Stimulated activated effector memory CD8-positive, alpha-beta T cell treated with anti-CD3 and anti-CD28 coated beads, Interleukin-12 subunit alpha, Interleukin-12 subunit beta, amount 100 ng/mL, for 72 hours (primary cell): ENCODE results near the gene EMD.
"Not testable (repeated sequence)": the region's sequence is repeated elsewhere in the genome, so short reads cannot be mapped to it uniquely, and the experiment has no call there.

Experiments
- ATAC-seq: fragments of 150-1000 bp; cut with Tn5 transposase; 2 replicates; pipeline ENCODE4 v1.10.0; 2021
- DNase-seq, 2 donors: peaks; one replicate each; pipeline ENCODE4 v3.0.0; 2021 to 2022; ENCODE audit warnings: low spot score in 2 of 2
- H3K27ac Mint-ChIP-seq: one replicate; pipeline ENCODE4 v1.8.0; 2022; ENCODE audit warnings: mild to moderate bottlenecking, mixed read lengths
- H3K36me3 Mint-ChIP-seq: one replicate; pipeline ENCODE4 v1.8.0; 2022; ENCODE audit warnings: mild to moderate bottlenecking, mixed read lengths
- H3K4me1 Mint-ChIP-seq: one replicate; pipeline ENCODE4 v1.8.0; 2022; ENCODE audit warnings: mixed read lengths
- H3K4me3 Mint-ChIP-seq: one replicate; pipeline ENCODE4 v1.8.0; 2022; ENCODE audit warnings: mild to moderate bottlenecking, mixed read lengths
- H3K9me3 Mint-ChIP-seq: one replicate; pipeline ENCODE4 v1.8.0; 2022; ENCODE audit warnings: mixed read lengths

The EMD gene

GRCh38 chrX:154378799-154379568 is at the start of gene EMD:
Gene EMD (plus strand): TSS chrX:154379295. CDS start chrX:154379485, 190 bp downstream.
- Mint-ChIP-seq H3K4me1 (peaks cover 31% of the 10 kb centered on the region), H3K27ac (peak within 1 kb of the TSS; percentile 91), H3K36me3 (peaks cover 47% of the 10 kb centered on the region), H3K9me3 (no peaks in the 10 kb centered on the region), H3K4me3 (peak within 1 kb of the TSS; percentile 83)
- peak; percentile 88 for ATAC-seq
- DNase-seq, result peak; percentile 83 to 93

GRCh38 chrX:154332561-154332960 is 46.5 kb upstream of the EMD start:
- H3K36me3 Mint-ChIP-seq, result no peaks in the 10 kb centered on the region
- DNase-seq (no peak), ATAC-seq (no peak)
- no peaks in the 10 kb centered on the region for H3K9me3 Mint-ChIP-seq
- H3K4me3 Mint-ChIP-seq, result no peak overlapping the region
- peaks cover 27% of the 10 kb centered on the region for H3K4me1 Mint-ChIP-seq
- no peak overlapping the region for H3K27ac Mint-ChIP-seq

- Mint-ChIP-seq H3K9me3 (no peaks in the 10 kb centered on the region), H3K27ac (no peak overlapping the region)
Measured at GRCh38 chrX:154333116-154333515, 46.0 kb upstream of the EMD start.

GRCh38 chrX:154333837-154334271 is 45.2 kb upstream of the EMD start:
- Mint-ChIP-seq H3K4me1 (peaks cover 22% of the 10 kb centered on the region), H3K27ac (peak overlapping the region; percentile 85), H3K36me3 (no peaks in the 10 kb centered on the region), H3K4me3 (peak overlapping the region; percentile 43), H3K9me3 (no peaks in the 10 kb centered on the region)
- peak; percentile 51 for ATAC-seq
- DNase-seq, result no peak

More at GRCh38 chrX:154333116-154333515, 46.0 kb upstream of the EMD start:
- Mint-ChIP-seq H3K4me1 (peaks cover 22% of the 10 kb centered on the region), H3K36me3 (no peaks in the 10 kb centered on the region), H3K4me3 (no peak overlapping the region)
- DNase-seq (no peak), ATAC-seq (no peak)

GRCh38 chrX:154334496-154334895 is 44.6 kb upstream of the EMD start:
- Mint-ChIP-seq H3K4me1 (peaks cover 22% of the 10 kb centered on the region), H3K36me3 (no peaks in the 10 kb centered on the region), H3K4me3 (peak overlapping the region; percentile 43), H3K27ac (peak overlapping the region; percentile 85), H3K9me3 (no peaks in the 10 kb centered on the region)
- ATAC-seq (peak; percentile 63), DNase-seq (no peak)

GRCh38 chrX:154341399-154342298 is 37.4 kb upstream of the EMD start:
- H3K36me3 Mint-ChIP-seq, H3K4me3 Mint-ChIP-seq, DNase-seq, H3K4me1 Mint-ChIP-seq, H3K9me3 Mint-ChIP-seq, H3K27ac Mint-ChIP-seq: not testable (repeated sequence)
- ATAC-seq, result peak; percentile 76

GRCh38 chrX:154343063-154343462 is 36.0 kb upstream of the EMD start:
- not testable (repeated sequence) for H3K4me3 Mint-ChIP-seq, DNase-seq, H3K4me1 Mint-ChIP-seq, H3K9me3 Mint-ChIP-seq, H3K27ac Mint-ChIP-seq
- ATAC-seq, result peak; percentile 46
- H3K36me3 Mint-ChIP-seq, result peaks cover 13% of the 10 kb centered on the region

GRCh38 chrX:154343620-154344019 is 35.5 kb upstream of the EMD start:
- not testable (repeated sequence) for H3K4me3 Mint-ChIP-seq, H3K4me1 Mint-ChIP-seq, DNase-seq, H3K27ac Mint-ChIP-seq, H3K9me3 Mint-ChIP-seq
- peak; percentile 59 for ATAC-seq
- H3K36me3 Mint-ChIP-seq, result peaks cover 18% of the 10 kb centered on the region

GRCh38 chrX:154348114-154348531 is 31.0 kb upstream of the EMD start:
- no peak for ATAC-seq
- no peak for DNase-seq
- no peaks in the 10 kb centered on the region for H3K9me3 Mint-ChIP-seq
- peaks cover 26% of the 10 kb centered on the region for H3K4me1 Mint-ChIP-seq
- peak overlapping the region; percentile 56 for H3K4me3 Mint-ChIP-seq
- peak overlapping the region; percentile 92 for H3K27ac Mint-ChIP-seq
- H3K36me3 Mint-ChIP-seq, result peaks cover 63% of the 10 kb centered on the region

- ATAC-seq (no peak), DNase-seq (no peak)
- Mint-ChIP-seq H3K36me3 (peaks cover 70% of the 10 kb centered on the region), H3K27ac (peak overlapping the region; percentile 92), H3K9me3 (no peaks in the 10 kb centered on the region), H3K4me3 (peak overlapping the region; percentile 11), H3K4me1 (peaks cover 33% of the 10 kb centered on the region)
Measured at GRCh38 chrX:154348646-154349358, 30.3 kb upstream of the EMD start.

- DNase-seq (no peak), ATAC-seq (peak; percentile 5)
- no peaks in the 10 kb centered on the region for H3K9me3 Mint-ChIP-seq
- H3K36me3 Mint-ChIP-seq, result peaks cover 77% of the 10 kb centered on the region
- peak overlapping the region; percentile 11 for H3K4me3 Mint-ChIP-seq
- H3K4me1 Mint-ChIP-seq, result peaks cover 33% of the 10 kb centered on the region
- peak overlapping the region; percentile 92 for H3K27ac Mint-ChIP-seq
Measured at GRCh38 chrX:154349359-154349935, 29.6 kb upstream of the EMD start.

GRCh38 chrX:154349979-154350378 is 29.1 kb upstream of the EMD start:
- Mint-ChIP-seq H3K9me3 (no peaks in the 10 kb centered on the region), H3K4me3 (no peak overlapping the region), H3K4me1 (peaks cover 33% of the 10 kb centered on the region), H3K27ac (peak overlapping the region; percentile 92), H3K36me3 (peaks cover 82% of the 10 kb centered on the region)
- ATAC-seq (no peak), DNase-seq (no peak)

- peaks cover 88% of the 10 kb centered on the region for H3K36me3 Mint-ChIP-seq
- H3K27ac Mint-ChIP-seq, result peak overlapping the region; percentile 92
- ATAC-seq, result no peak
- DNase-seq, result peak in 1 of 2 donors; percentile 48
- no peak overlapping the region for H3K4me3 Mint-ChIP-seq
- H3K9me3 Mint-ChIP-seq, result no peaks in the 10 kb centered on the region
- peaks cover 33% of the 10 kb centered on the region for H3K4me1 Mint-ChIP-seq
Measured at GRCh38 chrX:154350429-154351182, 28.5 kb upstream of the EMD start.
